BLaER1 treated with 17β-estradiol and CSF1 and Interleukin-3, amounts not matched to agents 10 nM and 100 nM (cell line): ENCODE measurements around the gene TMEFF2.
"Not testable (repeated sequence)": the region's sequence is repeated elsewhere in the genome, so short reads cannot be mapped to it uniquely, and the experiment has no call there.

Experiments
- H3K27ac ChIP-seq, 11 experiments: shearing (Covaris generic); formaldehyde crosslinking; 2 replicates each; pipeline ENCODE4 v1.8.1; 2022
- H3K27me3 ChIP-seq, 11 experiments: shearing (Covaris generic); formaldehyde crosslinking; 2 replicates each; pipeline ENCODE4 v1.8.1; 2022
- H3K36me3 ChIP-seq, 11 experiments: shearing (Covaris generic); formaldehyde crosslinking; 2 replicates each; pipeline ENCODE4 v1.8.1; 2022
- H3K4me1 ChIP-seq, 10 experiments: shearing (Covaris generic); formaldehyde crosslinking; 2 replicates each; pipeline ENCODE4 v1.8.1; 2022
- H3K4me2 ChIP-seq, 11 experiments: shearing (Covaris generic); formaldehyde crosslinking; 2 replicates each; pipeline ENCODE4 v1.8.1; 2022
- H3K4me3 ChIP-seq, 10 experiments: shearing (Covaris generic); formaldehyde crosslinking; 2 replicates each; pipeline ENCODE4 v1.8.1; 2022
- H3K9ac ChIP-seq, 11 experiments: shearing (Covaris generic); formaldehyde crosslinking; 2 replicates each; pipeline ENCODE4 v1.8.1; 2022
- H3K9me3 ChIP-seq, 11 experiments: shearing (Covaris generic); formaldehyde crosslinking; replicated peaks in 1 of 11; 2 replicates each; pipeline ENCODE4 v1.8.1; 2022
- H4K20me1 ChIP-seq, 11 experiments: shearing (Covaris generic); formaldehyde crosslinking; 2 replicates each; pipeline ENCODE4 v1.8.1; 2022
- Cebpa-rat ChIP-seq, 11 experiments: shearing (Covaris generic); IDR thresholded peaks; 2 replicates each; pipeline ENCODE4 v1.8.1; 2022

The TMEFF2 gene

GRCh38 chr2:192099742-192100141, 95.0 kb downstream of the TMEFF2 start:
- Histone ChIP-seq H3K27ac (no peak overlapping the region), H3K4me3 (no peak overlapping the region), H4K20me1 (no peaks in the 10 kb centered on the region), H3K9ac (no peak overlapping the region), H3K36me3 (no peaks in the 10 kb centered on the region), H3K4me1 (no peaks in the 10 kb centered on the region), H3K27me3 (no peaks in the 10 kb centered on the region), H3K4me2 (no peak overlapping the region), H3K9me3 (no peaks in the 10 kb centered on the region)
- no peak for TF ChIP-seq Cebpa-rat (IDR thresholded peaks at IDR 0.05)

GRCh38 chr2:192098814-192099491, 95.8 kb downstream of the TMEFF2 start:
- TF ChIP-seq Cebpa-rat (IDR thresholded peaks at IDR 0.05), result no peak
- H4K20me1 ChIP-seq, result no peaks in the 10 kb centered on the region
- no peak overlapping the region for H3K27ac ChIP-seq
- H3K4me2 ChIP-seq, result no peak overlapping the region
- H3K36me3 ChIP-seq, result no peaks in the 10 kb centered on the region
- H3K4me1 ChIP-seq, result no peaks in the 10 kb centered on the region
- H3K4me3 ChIP-seq, result no peak overlapping the region
- H3K27me3 ChIP-seq, result no peaks in the 10 kb centered on the region
- no peak overlapping the region for H3K9ac ChIP-seq
- H3K9me3 ChIP-seq, result no peaks in the 10 kb centered on the region

GRCh38 chr2:192091476-192091875, 103.3 kb downstream of the TMEFF2 start:
- H3K9me3 ChIP-seq, result no peaks in the 10 kb centered on the region
- no peak overlapping the region for H3K27ac ChIP-seq
- H3K9ac ChIP-seq, result no peak overlapping the region
- no peaks in the 10 kb centered on the region for H3K27me3 ChIP-seq
- 0 out of 20 replicates have a peak, but pooled peaks cover 0 to 8% (median 0%) of the 10 kb centered on the region in 10 experiments for H3K4me1 ChIP-seq
- no peaks in the 10 kb centered on the region for H4K20me1 ChIP-seq
- no peak for TF ChIP-seq Cebpa-rat (IDR thresholded peaks at IDR 0.05)
- H3K4me2 ChIP-seq, result no peak overlapping the region
- no peak overlapping the region for H3K4me3 ChIP-seq
- H3K36me3 ChIP-seq, result no peaks in the 10 kb centered on the region

- Histone ChIP-seq H3K27me3 (no peaks in the 10 kb centered on the region), H3K9ac (no peak overlapping the region), H3K36me3 (no peaks in the 10 kb centered on the region), H3K9me3 (no peaks in the 10 kb centered on the region), H3K4me1 (0 out of 20 replicates have a peak, but pooled peaks cover 0 to 8% (median 0%) of the 10 kb centered on the region in 10 experiments), H4K20me1 (no peaks in the 10 kb centered on the region), H3K4me2 (no peak overlapping the region), H3K27ac (no peak overlapping the region), H3K4me3 (no peak overlapping the region)
- TF ChIP-seq Cebpa-rat (IDR thresholded peaks at IDR 0.05), result no peak
These were observed 103.8 kb downstream of the TMEFF2 start for GRCh38 chr2:192090911-192091310.

GRCh38 chr2:192087398-192087958, 107.3 kb downstream of the TMEFF2 start:
- H3K9me3 ChIP-seq, result no peaks in the 10 kb centered on the region
- TF ChIP-seq Cebpa-rat (IDR thresholded peaks at IDR 0.05), result no peak
- no peak overlapping the region for H3K9ac ChIP-seq
- H4K20me1 ChIP-seq, result no peaks in the 10 kb centered on the region
- H3K4me3 ChIP-seq, result no peak overlapping the region
- no peak overlapping the region for H3K27ac ChIP-seq
- H3K27me3 ChIP-seq, result no peaks in the 10 kb centered on the region
- H3K4me2 ChIP-seq, result 0 out of 22 replicates have a peak overlapping the region, but pooled peaks of 1 of the 11 experiments have one; percentile 22
- H3K36me3 ChIP-seq, result no peaks in the 10 kb centered on the region
- 0 out of 20 replicates have a peak, but pooled peaks cover 0 to 8% (median 0%) of the 10 kb centered on the region in 10 experiments for H3K4me1 ChIP-seq

- Histone ChIP-seq H3K4me2 (no peak overlapping the region), H3K36me3 (no peaks in the 10 kb centered on the region), H3K9me3 (peaks cover 0 to 9% (median 0%) of the 10 kb centered on the region in 11 experiments; a peak in 5 of 22 replicates), H4K20me1 (no peaks in the 10 kb centered on the region), H3K9ac (no peak overlapping the region), H3K27me3 (no peaks in the 10 kb centered on the region), H3K4me1 (no peaks in the 10 kb centered on the region), H3K27ac (no peak overlapping the region), H3K4me3 (no peak overlapping the region)
- no peak for TF ChIP-seq Cebpa-rat (IDR thresholded peaks at IDR 0.05)
These were observed 112.6 kb downstream of the TMEFF2 start for GRCh38 chr2:192082121-192082520.

GRCh38 chr2:192080096-192080495, 114.6 kb downstream of the TMEFF2 start:
- not testable (repeated sequence) for H3K36me3 ChIP-seq, H3K4me3 ChIP-seq, H3K9me3 ChIP-seq, H3K4me2 ChIP-seq, H3K27ac ChIP-seq, H3K4me1 ChIP-seq, H3K9ac ChIP-seq, H3K27me3 ChIP-seq, H4K20me1 ChIP-seq

GRCh38 chr2:192073878-192074277, 120.9 kb downstream of the TMEFF2 start:
- Histone ChIP-seq H3K4me1 (no peaks in the 10 kb centered on the region), H3K36me3 (no peaks in the 10 kb centered on the region), H3K27me3 (no peaks in the 10 kb centered on the region), H3K27ac (no peak overlapping the region), H4K20me1 (no peaks in the 10 kb centered on the region), H3K4me3 (no peak overlapping the region), H3K9ac (no peak overlapping the region), H3K4me2 (no peak overlapping the region), H3K9me3 (no peaks in the 10 kb centered on the region)
- TF ChIP-seq Cebpa-rat (IDR thresholded peaks at IDR 0.05), result no peak

- no peak overlapping the region for H3K27ac ChIP-seq
- TF ChIP-seq Cebpa-rat (IDR thresholded peaks at IDR 0.05), result no peak
These were observed 122.0 kb downstream of the TMEFF2 start for GRCh38 chr2:192072778-192073177.

GRCh38 chr2:192072261-192072660, 122.5 kb downstream of the TMEFF2 start:
- H3K9ac ChIP-seq, result no peak overlapping the region
- H3K27ac ChIP-seq, result no peak overlapping the region
- no peaks in the 10 kb centered on the region for H4K20me1 ChIP-seq
- no peaks in the 10 kb centered on the region for H3K27me3 ChIP-seq
- H3K4me2 ChIP-seq, result no peak overlapping the region; a peak in 1 of 22 replicates
- H3K9me3 ChIP-seq, result no peaks in the 10 kb centered on the region
- no peak for TF ChIP-seq Cebpa-rat (IDR thresholded peaks at IDR 0.05)
- H3K4me3 ChIP-seq, result no peak overlapping the region
- no peaks in the 10 kb centered on the region for H3K36me3 ChIP-seq
- H3K4me1 ChIP-seq, result no peaks in the 10 kb centered on the region

More at GRCh38 chr2:192072778-192073177, 122.0 kb downstream of the TMEFF2 start:
- H3K4me3 ChIP-seq, result no peak overlapping the region
- no peak overlapping the region for H3K4me2 ChIP-seq
- H3K36me3 ChIP-seq, result no peaks in the 10 kb centered on the region
- H3K4me1 ChIP-seq, result no peaks in the 10 kb centered on the region
- no peak overlapping the region for H3K9ac ChIP-seq
- H4K20me1 ChIP-seq, result no peaks in the 10 kb centered on the region
- no peaks in the 10 kb centered on the region for H3K27me3 ChIP-seq
- H3K9me3 ChIP-seq, result no peaks in the 10 kb centered on the region
